ENCODE data around the gene AURKAIP1. TPM values are rescaled to one million over a fixed set of nuclear protein-coding genes. Genes with fewer than 3 reads are reported as not detected.

Gene AURKAIP1
- total RNA-seq, 1 experiment from 2014 or later = 196 TPM

GRCh38 chr1:1395166-1395565 is 20.2 kb upstream of the AURKAIP1 start:
- H3K4me1 Mint-ChIP-seq = peaks cover 5 to 10% of the 10 kb centered on the region in 2 experiments
- TF ChIP-seq, protein P1, sequence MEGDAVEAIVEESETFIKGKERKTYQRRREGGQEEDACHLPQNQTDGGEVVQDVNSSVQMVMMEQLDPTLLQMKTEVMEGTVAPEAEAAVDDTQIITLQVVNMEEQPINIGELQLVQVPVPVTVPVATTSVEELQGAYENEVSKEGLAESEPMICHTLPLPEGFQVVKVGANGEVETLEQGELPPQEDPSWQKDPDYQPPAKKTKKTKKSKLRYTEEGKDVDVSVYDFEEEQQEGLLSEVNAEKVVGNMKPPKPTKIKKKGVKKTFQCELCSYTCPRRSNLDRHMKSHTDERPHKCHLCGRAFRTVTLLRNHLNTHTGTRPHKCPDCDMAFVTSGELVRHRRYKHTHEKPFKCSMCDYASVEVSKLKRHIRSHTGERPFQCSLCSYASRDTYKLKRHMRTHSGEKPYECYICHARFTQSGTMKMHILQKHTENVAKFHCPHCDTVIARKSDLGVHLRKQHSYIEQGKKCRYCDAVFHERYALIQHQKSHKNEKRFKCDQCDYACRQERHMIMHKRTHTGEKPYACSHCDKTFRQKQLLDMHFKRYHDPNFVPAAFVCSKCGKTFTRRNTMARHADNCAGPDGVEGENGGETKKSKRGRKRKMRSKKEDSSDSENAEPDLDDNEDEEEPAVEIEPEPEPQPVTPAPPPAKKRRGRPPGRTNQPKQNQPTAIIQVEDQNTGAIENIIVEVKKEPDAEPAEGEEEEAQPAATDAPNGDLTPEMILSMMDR (conservative IDR thresholded peaks at IDR 0.05) = no peak
- Histone ChIP-seq H3K23me2 (ENCODE audit: insufficient read length, low read depth, low read length, poor library complexity, severe bottlenecking) (peaks cover 11% of the 10 kb centered on the region), H2BK20ac (ENCODE audit: low read depth, low read length, poor library complexity, severe bottlenecking) (no peak overlapping the region), H2AFZ (ENCODE audit: low read length) (no peak overlapping the region), H3K27me3 (ENCODE audit: insufficient read depth, low read length) (no peaks in the 10 kb centered on the region), H3K14ac (ENCODE audit: insufficient read depth, low read length) (no peak overlapping the region), H3T11ph (ENCODE audit: low read length) (no peak overlapping the region), H3K79me1 (ENCODE audit: insufficient read depth, low read depth, low read length, poor library complexity, severe bottlenecking) (peaks cover 12% of the 10 kb centered on the region), H4K5ac (ENCODE audit: insufficient read length, low read depth, low read length) (no peak overlapping the region), H2AK5ac (ENCODE audit: insufficient read length, low read length) (no peak overlapping the region), H2BK15ac (ENCODE audit: low read depth, low read length) (no peak overlapping the region), H4K20me1 (ENCODE audit: control insufficient read depth, insufficient read depth, insufficient read length) (no peaks in the 10 kb centered on the region), H2BK12ac (ENCODE audit: insufficient read length, low read depth, low read length) (no peak overlapping the region), H3K27ac (ENCODE audit: insufficient read length, low read depth, low read length) (no peak overlapping the region), H3K79me2 (ENCODE audit: insufficient read depth, low read length) (peaks cover 8% of the 10 kb centered on the region; the same call in 1 of the 2 replicates), H3K9ac (ENCODE audit: extremely low read depth, insufficient read length, low read length) (no peak overlapping the region), H3K4ac (ENCODE audit: low read depth, low read length) (no peak overlapping the region), H3K56ac (ENCODE audit: insufficient read length, low read depth, low read length) (no peak overlapping the region), H3K4me2 (ENCODE audit: insufficient read depth, insufficient read length, low read length) (no peak overlapping the region), H3K9me3 (ENCODE audit: control insufficient read depth, low read depth, low read length) (no peaks in the 10 kb centered on the region), H3K18ac (ENCODE audit: insufficient read length, low read depth, low read length) (no peak overlapping the region), H2BK5ac (ENCODE audit: insufficient read length, low read length) (no peak overlapping the region), H3K4me1 (ENCODE audit: insufficient read depth, low read length) (no peaks in the 10 kb centered on the region), H3K23ac (ENCODE audit: insufficient read length, low read depth, low read length) (no peak overlapping the region), H2BK120ac (ENCODE audit: low read depth, low read length, poor library complexity, severe bottlenecking) (no peak overlapping the region), H4K8ac (replicated peaks; ENCODE audit: insufficient read length, low read depth, low read length) (no peak overlapping the region), H4K91ac (ENCODE audit: insufficient read length, low read depth, low read length) (no peak overlapping the region)
- DNase-seq = no peak
- no peak overlapping the region for H3K4me3 Mint-ChIP-seq
- no peak overlapping the region; a peak in 1 of 7 replicates for H3K27ac Mint-ChIP-seq
- H3K9me3 Mint-ChIP-seq = peaks cover 0 to 2% of the 10 kb centered on the region in 2 experiments; a peak in 1 of 5 replicates
- no CpG with 5 or more reads among the region's 11 CpGs for WGBS (ENCODE audit: extremely low coverage, insufficient read length, low lambda C conversion rate)
- peaks cover 61 to 88% (median 75%) of the 10 kb centered on the region in 3 experiments for H3K36me3 Mint-ChIP-seq (ENCODE audit: insufficient read depth in 1 of 3, low read depth in 3 of 3)
- H3K27me3 Mint-ChIP-seq (ENCODE audit: low read depth) = no peaks in the 10 kb centered on the region

Data from H9 (cell line).